ENCODE data around the gene PDE10A. TPM values are rescaled to one million over a fixed set of nuclear protein-coding genes. Genes with fewer than 3 reads are reported as not detected.

Gene PDE10A
- total RNA-seq (ENCODE audit: low replicate concordance): 6.1 and 12.7 TPM in 2 replicates

DNA sequence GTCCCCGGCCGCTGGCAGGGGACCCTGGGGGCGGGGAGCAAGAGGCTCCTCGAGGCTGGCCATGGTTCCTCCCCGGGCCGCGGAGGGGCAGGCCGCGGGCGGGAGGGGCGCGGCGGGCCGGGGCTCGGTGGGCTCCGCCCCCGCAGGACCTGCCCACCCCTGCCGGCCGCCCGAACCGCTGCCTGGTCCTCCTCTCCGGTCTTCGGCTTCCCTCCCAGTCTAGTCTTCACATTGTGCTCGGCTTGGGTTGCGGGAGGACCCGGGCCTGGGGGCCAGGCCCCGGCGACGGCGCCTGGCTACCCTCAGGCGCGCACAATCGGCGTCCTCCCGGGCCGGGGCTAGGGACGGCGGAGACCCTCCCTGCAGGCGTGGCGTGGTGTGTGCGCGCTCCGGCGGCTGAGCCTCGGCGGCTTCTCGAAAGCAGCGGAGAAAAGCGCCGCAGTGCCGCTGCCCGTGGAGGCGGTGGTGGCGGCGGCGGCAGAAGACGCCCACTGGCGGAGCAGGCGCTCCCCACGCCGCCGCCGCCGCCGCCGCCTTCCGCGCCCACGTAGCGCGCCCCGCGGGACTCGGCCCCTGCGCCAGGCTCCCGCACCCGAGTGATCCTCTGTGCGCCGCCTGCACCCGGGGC is at the start of gene PDE10A:
PDE10A (minus strand) TSS at position 493 of the 628 bp plus-strand sequence; CDS start at position 63, 430 bp downstream.
- H3K4me3 ChIP-seq (ENCODE audit: low read depth, low read length): peak within 1 kb of the TSS; percentile 75
- peak; percentile 63 for DNase-seq (ENCODE audit: low read depth)
- TF ChIP-seq, protein P1, sequence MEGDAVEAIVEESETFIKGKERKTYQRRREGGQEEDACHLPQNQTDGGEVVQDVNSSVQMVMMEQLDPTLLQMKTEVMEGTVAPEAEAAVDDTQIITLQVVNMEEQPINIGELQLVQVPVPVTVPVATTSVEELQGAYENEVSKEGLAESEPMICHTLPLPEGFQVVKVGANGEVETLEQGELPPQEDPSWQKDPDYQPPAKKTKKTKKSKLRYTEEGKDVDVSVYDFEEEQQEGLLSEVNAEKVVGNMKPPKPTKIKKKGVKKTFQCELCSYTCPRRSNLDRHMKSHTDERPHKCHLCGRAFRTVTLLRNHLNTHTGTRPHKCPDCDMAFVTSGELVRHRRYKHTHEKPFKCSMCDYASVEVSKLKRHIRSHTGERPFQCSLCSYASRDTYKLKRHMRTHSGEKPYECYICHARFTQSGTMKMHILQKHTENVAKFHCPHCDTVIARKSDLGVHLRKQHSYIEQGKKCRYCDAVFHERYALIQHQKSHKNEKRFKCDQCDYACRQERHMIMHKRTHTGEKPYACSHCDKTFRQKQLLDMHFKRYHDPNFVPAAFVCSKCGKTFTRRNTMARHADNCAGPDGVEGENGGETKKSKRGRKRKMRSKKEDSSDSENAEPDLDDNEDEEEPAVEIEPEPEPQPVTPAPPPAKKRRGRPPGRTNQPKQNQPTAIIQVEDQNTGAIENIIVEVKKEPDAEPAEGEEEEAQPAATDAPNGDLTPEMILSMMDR (IDR thresholded peaks at IDR 0.05; ENCODE audit: insufficient read depth, low read length): no peak

DNA sequence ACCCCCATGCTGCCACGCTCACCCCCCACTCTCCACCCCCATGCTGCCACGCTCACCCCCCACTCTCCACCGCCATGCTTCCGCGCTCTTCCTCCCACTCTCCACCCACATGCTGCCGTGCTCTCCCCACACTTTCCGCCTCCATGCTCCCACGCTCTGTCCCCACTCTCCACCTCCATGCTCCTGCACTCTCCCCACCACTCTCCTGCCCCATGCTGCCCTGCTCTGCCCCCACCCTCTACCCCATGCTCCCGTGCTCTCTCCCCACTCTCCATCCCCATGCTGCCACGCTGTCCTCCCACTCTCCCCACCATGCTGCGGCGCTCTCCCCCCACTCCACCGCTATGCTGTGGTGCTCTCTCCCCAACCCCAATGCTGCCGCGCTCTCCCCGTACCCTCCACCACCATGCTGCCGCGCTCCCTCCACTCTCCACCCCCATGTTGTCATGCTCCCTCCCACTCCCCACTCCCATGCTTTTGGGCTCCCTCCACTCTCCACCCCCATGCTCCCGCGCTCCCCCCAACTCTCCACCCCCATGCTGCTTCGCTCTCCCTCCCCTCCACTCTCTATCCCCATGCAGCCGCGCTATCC is 46.0 kb upstream of the PDE10A start:
- TF ChIP-seq, protein P1 (IDR thresholded peaks at IDR 0.05; ENCODE audit: insufficient read depth, low read length): no peak
- no peak overlapping the region for H3K4me3 ChIP-seq (ENCODE audit: low read depth, low read length)
- DNase-seq (ENCODE audit: low read depth): no peak

DNA sequence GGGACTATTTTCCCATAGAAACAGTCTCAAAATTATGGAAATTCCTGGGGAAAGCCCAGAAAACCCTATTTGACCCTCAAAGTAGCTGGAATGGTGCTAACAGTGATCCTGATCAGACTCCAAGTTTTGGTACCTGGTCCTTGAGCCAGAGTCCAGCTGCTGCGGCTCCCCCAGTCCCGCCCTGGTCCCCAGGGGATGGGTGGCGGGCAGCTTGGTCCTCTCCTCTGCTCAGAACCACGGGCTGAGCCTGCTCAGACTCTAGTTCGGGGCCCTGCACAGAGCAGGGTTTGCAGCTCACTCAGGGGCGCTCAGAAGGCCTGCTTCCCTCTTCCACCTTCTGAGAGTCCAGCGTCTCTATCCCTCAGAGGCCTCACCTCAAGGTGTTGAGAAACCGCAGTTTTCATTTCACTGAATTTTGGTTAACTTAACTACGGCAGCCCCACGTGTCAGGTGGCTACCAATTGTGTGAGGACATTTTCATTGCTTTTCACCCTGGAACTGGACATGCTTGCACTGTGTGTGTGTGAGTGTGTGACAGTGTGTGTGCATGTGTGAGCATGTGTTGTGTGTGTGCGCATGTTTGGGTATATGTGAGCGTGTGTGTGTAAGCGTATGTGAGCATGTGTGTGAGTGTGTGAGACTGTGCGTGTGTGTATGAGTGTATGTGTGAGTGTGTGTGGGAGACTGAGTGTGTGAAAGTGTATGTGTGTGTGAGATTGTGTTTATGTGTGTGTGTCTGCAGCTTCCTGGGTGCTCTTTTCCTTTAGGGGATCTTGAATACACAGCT is 44.2 kb upstream of the PDE10A start:
- DNase-seq (ENCODE audit: low read depth): no peak
- TF ChIP-seq, protein P1 (IDR thresholded peaks at IDR 0.05; ENCODE audit: insufficient read depth, low read length): no peak
- H3K4me3 ChIP-seq (ENCODE audit: low read depth, low read length): no peak overlapping the region

DNA sequence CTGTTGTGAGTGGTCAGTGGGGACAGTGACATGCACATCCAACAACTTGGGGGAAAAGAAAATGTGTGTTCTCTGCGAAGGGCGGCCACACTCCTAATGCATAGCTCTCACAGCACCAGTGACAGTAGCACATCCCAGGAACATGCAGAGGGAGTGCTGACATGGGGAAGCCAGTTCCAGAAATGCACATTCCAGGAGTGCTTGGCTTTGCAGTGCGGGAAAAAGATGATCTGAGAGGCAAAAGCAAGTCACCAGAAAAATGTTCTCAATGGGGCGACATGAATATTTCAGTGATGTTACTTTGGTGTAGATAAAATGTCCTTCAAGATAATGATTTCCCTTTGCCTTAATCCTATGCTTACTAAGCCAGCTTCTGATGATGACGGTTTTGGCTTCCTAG is 42.9 kb upstream of the PDE10A start:
- H3K4me3 ChIP-seq (ENCODE audit: low read depth, low read length): no peak overlapping the region
- no peak for DNase-seq (ENCODE audit: low read depth)
- TF ChIP-seq, protein P1 (IDR thresholded peaks at IDR 0.05; ENCODE audit: insufficient read depth, low read length): no peak

DNA sequence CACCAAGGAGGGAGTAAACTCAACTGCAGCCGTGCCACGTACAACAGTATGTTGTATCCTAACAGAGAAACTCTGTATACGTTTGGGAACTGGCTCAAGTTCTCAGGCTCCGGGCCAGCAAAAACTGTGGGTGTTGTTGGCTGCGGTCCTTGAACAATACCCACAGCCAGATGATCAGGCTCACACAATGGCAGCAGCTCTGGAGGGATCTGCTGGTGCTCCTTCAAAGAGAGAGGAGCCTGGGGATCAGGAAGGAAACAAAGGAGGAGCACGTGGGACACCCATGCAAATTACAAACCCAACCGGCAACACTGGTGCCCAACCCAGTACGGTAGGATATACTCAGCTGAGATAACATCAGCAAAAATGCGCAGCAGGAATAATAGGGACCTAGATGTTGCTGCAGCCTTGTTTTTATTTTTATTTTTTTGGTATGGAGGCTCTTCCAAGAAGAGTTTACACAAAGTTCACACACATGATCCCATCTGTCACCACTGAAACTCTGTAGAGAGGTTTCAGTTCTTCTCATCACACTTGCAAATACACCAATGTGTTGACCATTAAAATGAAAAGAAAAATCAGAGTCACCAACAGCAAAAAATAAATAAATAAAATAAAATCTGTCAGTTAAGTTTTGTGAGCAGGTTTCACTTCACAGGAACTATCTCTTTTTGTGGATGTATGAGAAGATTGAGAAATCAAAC is 41.2 kb upstream of the PDE10A start:
- DNase-seq (ENCODE audit: low read depth): peak; percentile 69
- TF ChIP-seq, protein P1 (IDR thresholded peaks at IDR 0.05; ENCODE audit: insufficient read depth, low read length): no peak
- H3K4me3 ChIP-seq (ENCODE audit: low read depth, low read length): no peak overlapping the region

DNA sequence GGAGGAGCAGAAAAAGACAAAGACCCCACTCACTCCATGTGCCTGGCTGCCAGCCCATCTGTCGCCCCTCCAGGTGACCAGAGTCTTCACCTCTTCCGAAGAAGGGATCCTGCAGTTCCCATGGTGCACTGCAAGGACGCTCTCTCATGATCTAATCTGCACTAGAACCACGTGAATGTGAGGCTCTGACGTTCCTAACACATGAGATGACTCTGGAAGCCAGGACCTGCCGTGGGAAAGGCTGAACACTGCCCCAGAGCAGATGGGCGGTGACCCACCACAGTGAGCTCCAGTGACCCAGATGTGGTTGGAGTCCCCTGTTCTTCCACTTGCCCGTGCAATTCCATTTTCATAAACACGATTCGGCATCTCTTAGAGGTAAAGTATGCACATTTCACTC is 39.6 kb upstream of the PDE10A start:
- H3K4me3 ChIP-seq (ENCODE audit: low read depth, low read length): no peak overlapping the region
- TF ChIP-seq, protein P1 (IDR thresholded peaks at IDR 0.05; ENCODE audit: insufficient read depth, low read length): no peak
- no peak for DNase-seq (ENCODE audit: low read depth)

Measured in fibroblast of the aortic adventitia (primary cell).